ENCODE results near the gene SDF4.

The SDF4 gene

DNA sequence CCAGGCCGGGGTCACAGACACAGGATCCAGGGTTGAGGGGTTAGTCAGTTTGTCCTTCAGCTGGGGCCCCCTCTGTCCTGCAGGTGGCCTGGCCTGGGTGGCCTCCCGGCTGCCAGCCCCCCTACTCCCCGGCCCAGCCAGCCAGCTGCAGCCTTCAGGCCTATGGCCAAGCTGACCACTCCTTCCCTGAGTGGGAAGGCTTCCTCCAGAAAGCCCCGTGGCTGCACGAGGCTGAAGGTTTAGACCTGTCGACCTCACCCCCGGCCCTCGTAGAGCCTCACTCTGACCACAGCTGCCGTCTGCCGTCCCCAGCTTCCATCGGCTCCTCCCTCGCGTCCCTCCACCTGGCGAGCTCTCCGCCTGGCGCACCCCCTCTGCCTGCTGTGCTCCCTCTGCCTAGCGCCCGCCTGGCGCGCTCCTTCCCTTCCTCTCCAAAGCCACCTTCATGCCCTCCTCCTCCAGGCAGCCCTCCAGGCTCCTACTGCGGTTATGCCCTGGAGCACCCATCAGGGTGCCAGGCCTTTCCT lies 48.5 kb downstream of the SDF4 start:
- H3K4me3 ChIP-seq (ENCODE audit: low read length): no peak overlapping the region
- DNase-seq (ENCODE audit: low read depth): no peak
- TF ChIP-seq, protein P1, sequence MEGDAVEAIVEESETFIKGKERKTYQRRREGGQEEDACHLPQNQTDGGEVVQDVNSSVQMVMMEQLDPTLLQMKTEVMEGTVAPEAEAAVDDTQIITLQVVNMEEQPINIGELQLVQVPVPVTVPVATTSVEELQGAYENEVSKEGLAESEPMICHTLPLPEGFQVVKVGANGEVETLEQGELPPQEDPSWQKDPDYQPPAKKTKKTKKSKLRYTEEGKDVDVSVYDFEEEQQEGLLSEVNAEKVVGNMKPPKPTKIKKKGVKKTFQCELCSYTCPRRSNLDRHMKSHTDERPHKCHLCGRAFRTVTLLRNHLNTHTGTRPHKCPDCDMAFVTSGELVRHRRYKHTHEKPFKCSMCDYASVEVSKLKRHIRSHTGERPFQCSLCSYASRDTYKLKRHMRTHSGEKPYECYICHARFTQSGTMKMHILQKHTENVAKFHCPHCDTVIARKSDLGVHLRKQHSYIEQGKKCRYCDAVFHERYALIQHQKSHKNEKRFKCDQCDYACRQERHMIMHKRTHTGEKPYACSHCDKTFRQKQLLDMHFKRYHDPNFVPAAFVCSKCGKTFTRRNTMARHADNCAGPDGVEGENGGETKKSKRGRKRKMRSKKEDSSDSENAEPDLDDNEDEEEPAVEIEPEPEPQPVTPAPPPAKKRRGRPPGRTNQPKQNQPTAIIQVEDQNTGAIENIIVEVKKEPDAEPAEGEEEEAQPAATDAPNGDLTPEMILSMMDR (conservative IDR thresholded peaks at IDR 0.05; ENCODE audit: low read length): no peak

GRCh38 chr1:1182491-1183220 lies 49.1 kb downstream of the SDF4 start:
- no peak overlapping the region for H3K4me3 ChIP-seq (ENCODE audit: low read length)
- no peak for DNase-seq (ENCODE audit: low read depth)
- TF ChIP-seq, protein P1 (conservative IDR thresholded peaks at IDR 0.05; ENCODE audit: low read length): no peak

- TF ChIP-seq, protein P1 (conservative IDR thresholded peaks at IDR 0.05; ENCODE audit: low read length): no peak
- no peak overlapping the region for H3K4me3 ChIP-seq (ENCODE audit: low read length)
- no peak for DNase-seq (ENCODE audit: low read depth)
Measured at GRCh38 chr1:1181938-1182410, 49.8 kb downstream of the SDF4 start.

DNA sequence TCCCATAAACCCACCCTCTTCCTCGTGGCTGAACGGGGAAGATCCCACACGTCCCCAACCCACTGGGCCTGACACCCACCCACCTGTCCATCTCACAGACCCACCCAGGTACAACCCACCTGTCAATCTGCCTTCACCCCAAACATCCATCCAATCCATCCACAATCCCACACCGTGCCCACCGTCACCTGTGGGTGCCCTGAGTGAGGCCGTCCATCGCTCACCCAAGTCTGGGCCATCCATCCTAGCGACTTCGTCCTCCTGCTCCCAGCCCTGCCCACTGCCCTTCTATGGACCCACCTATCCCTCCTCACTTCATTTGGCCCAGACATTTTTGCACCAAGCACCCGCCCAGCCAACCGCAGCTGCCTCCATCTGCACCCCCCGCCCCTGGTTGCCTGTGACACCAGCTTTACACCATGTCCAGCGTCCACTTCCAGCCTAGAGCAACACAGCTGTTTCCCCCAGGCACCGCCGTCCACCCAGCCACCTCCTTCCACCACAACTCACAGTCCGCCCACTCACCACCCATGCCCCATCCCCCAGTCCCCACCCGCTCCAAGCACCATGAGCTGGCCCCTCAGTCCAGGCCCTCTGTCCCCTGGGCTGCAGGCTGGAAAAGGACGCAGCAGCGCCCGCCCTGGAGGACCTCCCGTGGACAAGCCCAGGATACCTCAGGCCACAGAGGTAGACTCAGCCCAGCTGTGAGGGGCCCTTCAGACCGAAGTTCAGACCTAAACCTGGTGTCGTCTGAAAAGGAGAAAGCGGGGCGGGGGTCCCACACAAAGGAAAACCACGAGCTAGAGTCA lies 50.5 kb downstream of the SDF4 start:
- H3K4me3 ChIP-seq (ENCODE audit: low read length): no peak overlapping the region
- TF ChIP-seq, protein P1 (conservative IDR thresholded peaks at IDR 0.05; ENCODE audit: low read length): no peak

GRCh38 chr1:1179983-1180861 lies 51.6 kb downstream of the SDF4 start:
- TF ChIP-seq, protein P1 (conservative IDR thresholded peaks at IDR 0.05; ENCODE audit: low read length): no peak
- no peak for DNase-seq (ENCODE audit: low read depth)
- H3K4me3 ChIP-seq (ENCODE audit: low read length): no peak overlapping the region

More for the DNA sequence above, 50.5 kb downstream of the SDF4 start:
- DNase-seq (ENCODE audit: low read depth): no peak

GRCh38 chr1:1179346-1179982 lies 52.3 kb downstream of the SDF4 start:
- TF ChIP-seq, protein P1 (conservative IDR thresholded peaks at IDR 0.05; ENCODE audit: low read length): no peak
- DNase-seq (ENCODE audit: low read depth): no peak
- H3K4me3 ChIP-seq (ENCODE audit: low read length): no peak overlapping the region

Measured in AG10803 (cell line).